Measurements from ENCODE around the gene SLC16A5. TPM values are rescaled to one million over a fixed set of nuclear protein-coding genes. Genes with fewer than 3 reads are reported as not detected.
"Not testable (repeated sequence)": the region's sequence is repeated elsewhere in the genome, so short reads cannot be mapped to it uniquely, and the experiment has no call there.

SLC16A5 gene
- total RNA-seq, 1 donor from 2014 or later: 1.2 TPM

DNA sequence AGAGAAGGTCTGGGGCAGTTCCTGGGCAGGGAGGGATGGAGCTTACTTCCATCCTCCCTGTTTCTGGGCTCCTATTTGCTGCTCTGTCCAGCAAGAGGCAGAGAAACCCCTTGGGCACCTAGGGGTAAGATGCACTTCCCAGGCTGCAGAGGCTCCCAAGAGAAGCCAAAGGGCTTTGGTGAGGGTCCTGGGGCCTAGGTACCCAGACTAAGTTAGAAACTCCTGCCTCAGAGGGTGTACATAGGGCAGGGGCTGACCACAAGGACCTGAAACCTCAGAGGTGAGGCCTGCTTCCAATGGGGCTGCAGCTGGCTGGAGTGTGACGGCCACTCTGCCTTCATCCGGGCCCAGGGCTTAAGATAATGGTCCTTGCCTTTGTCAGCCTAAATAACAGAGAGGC lies 20.4 kb downstream of the SLC16A5 start:
- DNase-seq (ENCODE audit: low spot score in 2 of 2) (no peak), FAIRE-seq (no peak)

DNA sequence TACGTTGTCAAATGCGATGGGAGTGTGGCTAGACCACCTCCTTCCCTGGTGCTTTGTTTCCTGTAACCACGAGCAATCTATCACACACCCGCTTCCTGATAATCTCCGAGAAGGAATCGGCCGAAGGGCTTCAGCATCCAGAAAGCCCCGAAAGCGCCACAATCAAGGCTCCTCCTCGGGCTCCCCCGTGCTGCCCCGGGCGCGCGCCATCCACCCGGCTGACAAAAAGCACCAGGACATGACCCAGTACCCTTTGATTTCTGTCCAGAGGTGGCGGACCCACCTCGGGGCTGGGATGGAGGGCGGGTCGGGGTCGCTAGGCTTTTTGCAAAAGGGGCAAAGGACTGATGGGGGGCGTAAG lies 21.3 kb downstream of the SLC16A5 start:
- no peak for FAIRE-seq

DNA sequence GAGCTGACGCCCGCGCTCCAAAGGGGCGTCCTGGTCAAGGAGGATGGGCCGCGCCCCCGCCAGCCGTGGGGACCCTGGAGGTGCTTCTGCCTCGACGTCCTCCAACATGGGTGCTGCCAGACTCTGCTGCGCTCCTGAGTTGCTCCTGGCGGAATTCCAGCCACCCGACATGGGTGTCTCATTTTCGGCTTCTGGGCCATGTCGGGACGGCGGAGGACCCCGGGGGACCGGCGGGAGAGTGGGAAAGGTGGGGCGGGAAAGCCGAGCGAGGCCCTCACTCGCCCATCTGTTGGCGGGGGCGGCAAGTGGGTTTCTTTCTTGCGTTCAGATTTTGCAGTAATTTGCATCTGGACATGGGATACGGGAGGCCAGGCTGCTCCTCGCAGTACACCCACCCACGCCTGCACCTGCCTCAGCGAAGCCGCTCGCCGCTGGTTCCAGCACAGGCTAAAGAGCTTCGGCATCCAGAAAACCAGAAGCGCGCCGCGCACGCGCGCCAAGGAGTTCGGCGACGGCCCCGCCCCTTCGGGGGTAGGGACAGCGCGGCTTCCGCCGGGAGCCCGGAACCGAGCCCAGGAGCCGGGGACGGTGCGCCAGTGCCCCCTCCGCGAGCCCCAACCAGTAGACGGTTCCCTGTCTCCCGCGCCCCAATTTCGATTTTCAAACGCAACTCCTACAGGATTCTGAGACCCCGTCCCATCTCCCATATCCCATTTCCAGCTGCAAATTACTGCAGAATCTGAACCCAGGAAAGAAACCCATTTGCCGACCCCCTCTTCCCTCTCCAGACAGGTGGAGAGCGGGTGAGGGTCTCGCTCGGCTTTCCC lies 21.9 kb downstream of the SLC16A5 start, which contains the start of gene ARMC7:
Gene ARMC7 (plus strand): TSS at position 563 of the 827 bp plus-strand sequence. CDS start 320 bp downstream, outside the sequence.
- peak; percentile 87 to 95 for DNase-seq (ENCODE audit: low spot score in 2 of 2)
- FAIRE-seq: no peak

More for the DNA sequence above, 21.3 kb downstream of the SLC16A5 start:
- no peak for DNase-seq (ENCODE audit: low spot score in 2 of 2)

DNA sequence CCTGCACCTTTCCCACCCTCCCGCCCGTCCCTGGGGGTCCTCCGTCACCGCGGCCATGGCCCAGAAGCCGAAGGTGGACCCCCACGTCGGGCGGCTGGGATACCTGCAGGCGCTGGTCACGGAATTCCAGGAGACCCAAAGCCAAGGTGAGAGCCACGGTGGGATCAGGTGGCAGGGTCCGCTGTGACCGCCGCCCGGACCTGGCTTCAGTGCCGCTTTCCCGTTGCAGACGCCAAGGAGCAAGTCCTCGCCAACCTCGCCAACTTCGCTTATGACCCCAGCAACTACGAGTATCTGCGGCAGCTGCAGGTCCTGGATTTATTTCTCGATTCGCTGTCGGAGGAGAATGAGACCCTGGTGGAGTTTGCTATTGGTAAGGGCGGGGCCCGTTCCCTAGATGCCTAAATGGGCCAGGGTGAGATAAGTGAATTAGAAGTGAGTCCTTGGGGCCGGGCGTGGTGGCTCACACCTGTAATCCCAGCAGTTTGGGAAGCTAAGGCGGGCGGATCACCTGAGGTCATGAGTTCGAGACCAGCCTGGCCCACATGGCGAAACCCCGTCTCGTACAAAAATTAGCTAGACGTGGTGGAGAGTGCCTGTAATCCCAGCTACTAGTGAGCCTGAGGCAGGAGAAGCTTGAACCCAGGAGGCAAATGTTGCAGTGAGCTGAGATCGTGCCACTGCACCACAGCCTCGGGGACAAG lies 22.6 kb downstream of the SLC16A5 start:
- no peak for FAIRE-seq
- DNase-seq (ENCODE audit: low spot score in 2 of 2): no peak

DNA sequence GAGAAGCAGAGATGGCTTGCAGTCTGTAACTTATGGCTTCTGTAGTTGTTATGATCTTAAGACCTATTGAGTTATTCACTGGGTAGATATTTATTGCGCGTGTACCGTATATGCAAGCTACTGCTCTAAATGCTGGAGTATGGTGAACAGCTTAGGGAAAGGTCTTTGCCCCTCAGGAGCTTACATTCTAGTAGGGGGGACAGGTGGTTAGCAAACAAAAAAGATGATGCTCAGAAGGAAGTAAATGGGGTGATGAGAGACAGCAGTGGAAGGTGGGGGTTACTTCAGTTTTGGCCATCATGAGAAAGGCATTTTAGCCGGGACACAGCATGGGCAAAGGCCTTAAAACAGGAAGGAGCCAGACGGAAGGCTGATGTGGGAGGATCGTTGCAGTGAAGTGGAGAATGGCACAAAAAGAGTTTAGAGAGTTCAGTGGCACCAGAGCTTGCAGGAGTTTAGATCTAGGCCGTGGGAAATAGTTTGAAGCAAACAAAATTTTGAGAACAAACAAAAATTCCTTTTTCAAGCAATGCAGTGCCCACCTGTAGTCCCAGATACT lies 24.1 kb downstream of the SLC16A5 start:
- no peak for DNase-seq (ENCODE audit: low spot score in 2 of 2)
- FAIRE-seq: no peak

DNA sequence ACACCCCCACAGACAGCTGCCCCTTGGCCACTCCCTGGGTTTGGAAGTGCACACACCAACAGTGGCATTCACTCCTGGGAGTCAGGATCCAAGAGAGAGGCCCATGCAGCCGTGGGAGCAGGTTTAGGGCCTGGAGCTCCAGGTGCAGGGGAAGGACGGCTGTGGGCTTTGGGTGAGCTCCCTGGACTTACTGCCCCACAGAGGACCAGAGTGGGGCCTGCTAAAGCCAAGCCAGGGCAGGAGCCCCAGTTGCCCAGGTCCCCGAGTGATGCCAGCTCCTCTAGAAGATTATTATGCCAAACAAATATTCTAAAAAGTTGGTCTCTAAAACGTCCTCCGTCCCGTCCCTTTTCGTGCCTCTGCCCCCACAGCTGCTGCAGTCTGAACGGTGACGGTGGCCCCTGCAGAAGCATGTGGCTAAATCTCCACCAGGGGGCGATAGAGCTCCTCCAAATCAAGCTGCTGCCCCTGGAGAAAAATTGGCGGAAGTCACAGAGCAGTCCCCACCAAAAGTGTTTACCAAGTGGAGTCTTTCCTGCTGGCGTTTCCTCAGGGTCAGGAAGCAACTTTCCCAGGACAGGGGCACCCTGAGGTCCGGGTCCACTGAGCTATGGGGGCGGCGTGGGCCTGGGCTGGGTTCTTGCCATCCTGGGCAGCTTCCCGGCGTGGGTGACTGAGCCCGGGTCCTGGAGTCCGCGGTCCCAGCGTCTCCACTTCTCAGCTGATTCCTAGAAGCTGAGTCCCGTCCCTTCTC lies 26.2 kb downstream of the SLC16A5 start:
- DNase-seq (ENCODE audit: low spot score in 2 of 2) (peak; percentile 67 to 81), FAIRE-seq (no peak)

DNA sequence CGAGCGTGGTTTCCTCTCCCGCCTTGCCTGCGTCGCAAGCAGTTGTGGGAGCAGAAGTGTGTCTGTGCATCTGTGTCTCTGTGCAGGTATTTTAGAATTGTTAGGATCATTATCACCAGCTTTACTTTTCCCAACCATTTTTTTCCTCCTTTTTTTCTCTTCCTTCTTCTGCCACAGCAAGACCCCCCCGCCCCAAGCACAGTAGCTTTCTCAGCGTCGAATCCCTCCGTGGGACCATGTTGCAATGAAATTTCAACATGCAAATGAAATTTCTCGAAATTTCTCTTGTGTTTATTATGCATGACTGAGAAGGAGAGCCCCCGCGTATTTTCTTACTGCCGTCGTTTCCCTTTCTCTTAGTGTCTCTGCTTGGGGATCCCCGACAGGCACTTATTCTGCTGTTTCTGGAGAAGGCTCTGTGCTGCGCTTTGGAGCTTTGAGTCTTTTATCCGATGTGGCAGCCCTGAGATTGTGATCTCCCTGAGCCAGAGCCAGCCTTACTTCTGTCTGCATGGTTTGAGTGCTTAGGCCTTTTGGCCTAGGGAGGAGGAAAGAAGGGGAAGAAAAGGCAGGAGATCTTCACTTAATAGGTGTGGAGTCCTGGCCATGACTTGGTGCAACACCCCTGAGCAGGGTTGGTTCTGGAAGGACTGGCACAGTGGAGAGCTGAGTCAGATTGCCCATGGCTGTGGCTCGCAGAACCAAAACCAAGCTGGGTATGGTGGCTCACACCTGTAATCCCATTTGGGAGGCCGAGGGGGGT lies 27.0 kb downstream of the SLC16A5 start:
- DNase-seq (ENCODE audit: low spot score in 2 of 2): no peak

DNA sequence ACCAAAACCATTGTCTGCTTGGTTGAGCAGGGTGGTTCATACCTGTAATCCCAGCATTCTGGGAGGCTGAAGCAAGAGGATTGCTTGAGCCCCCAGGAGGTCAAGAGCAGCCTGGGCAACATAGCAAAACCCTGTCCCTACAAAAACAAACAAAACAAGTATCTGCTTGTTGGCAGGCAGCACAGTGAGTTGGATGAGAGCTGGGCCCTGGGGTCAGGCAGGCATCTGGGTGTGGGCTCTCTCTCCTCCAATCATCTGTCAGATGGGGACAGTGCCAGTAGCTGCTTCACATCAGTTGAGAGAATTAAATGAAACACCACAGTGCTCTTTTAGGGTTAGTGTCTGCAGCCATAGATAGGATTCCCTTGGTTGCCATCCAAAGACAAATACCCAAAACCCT lies 27.8 kb downstream of the SLC16A5 start:
- DNase-seq (ENCODE audit: low spot score in 2 of 2): no peak
- no peak for FAIRE-seq

More for the DNA sequence above, 27.0 kb downstream of the SLC16A5 start:
- FAIRE-seq: no peak

DNA sequence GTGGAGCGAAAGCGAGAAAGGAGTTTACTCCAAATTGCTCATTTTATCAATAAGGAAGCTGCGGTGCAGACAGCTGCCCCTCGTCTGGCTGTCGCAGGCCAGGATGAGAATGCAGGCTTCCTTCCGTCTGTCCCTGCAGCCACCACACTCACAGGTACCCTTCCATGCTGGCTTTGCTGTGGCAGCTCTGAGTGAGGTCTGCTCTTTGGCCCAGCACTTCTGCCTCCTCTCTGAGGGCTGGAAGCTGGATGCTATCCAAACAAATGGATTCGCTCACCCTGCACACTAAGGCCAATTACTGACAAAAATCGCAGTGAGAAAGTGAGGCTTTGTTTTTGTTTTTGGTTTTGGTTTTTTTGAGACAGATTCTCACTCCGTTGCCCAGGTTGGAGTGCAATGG lies 29.0 kb downstream of the SLC16A5 start:
- DNase-seq (ENCODE audit: low spot score in 2 of 2): no peak
- no peak for FAIRE-seq

DNA sequence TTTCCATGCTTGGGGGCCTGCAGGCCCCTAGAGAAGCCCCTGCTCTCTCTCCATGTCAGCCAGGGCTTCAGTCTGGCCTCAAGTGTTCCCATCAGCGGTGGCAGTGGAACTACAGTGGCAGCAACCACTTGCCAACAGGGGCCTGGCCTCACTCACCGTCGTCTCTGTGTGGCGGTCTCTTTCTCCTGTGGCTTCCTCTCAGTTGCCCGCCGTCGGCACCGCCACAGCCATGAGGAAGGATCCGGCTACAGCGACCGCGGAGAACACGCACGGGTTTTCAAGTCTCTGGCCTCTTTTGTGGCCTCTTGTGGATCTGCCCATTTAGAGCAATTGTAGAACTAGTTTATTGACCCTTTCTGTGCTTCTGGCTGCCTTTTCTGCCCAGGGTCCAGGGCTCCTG lies 30.6 kb downstream of the SLC16A5 start:
- DNase-seq (ENCODE audit: low spot score in 2 of 2) (no peak), FAIRE-seq (no peak)

DNA sequence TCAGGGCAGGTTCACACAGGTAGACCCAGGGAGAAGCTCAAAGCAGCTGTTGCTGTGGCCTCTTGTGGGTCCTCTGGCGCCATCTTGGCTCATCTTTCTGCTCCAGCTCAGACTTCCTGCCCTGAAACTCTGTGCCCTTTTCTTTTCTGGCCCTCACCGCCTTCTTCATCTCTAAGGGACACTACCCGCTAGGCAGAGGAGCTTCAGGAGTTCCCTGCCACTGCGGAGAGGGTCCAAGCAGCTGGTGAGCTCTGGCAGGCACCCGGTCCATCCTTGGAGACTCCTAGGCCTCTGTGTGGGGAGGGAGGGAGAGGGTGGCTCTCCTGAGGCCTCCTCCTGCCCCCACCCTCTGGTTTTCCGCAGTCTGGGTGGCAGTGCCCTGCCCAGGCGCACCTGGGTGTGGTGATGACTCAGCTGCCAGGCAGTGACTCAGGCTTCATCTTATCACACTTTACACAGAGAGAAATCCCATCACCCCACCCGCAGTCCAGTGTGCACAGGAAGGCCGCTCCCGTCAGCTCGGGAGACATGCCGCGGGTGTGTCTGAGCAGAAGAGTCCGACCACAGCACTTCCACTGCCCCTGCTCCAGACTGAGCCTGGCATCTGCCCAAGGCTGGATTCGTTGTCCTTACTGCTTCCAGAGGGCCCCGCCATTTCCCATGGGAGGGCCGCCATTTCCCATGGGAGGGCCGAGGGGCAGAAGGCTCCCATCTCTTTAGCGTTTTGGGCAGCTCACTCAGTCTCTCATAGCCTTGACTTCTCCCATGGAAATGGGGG lies 36.5 kb downstream of the SLC16A5 start:
- no peak for FAIRE-seq

DNA sequence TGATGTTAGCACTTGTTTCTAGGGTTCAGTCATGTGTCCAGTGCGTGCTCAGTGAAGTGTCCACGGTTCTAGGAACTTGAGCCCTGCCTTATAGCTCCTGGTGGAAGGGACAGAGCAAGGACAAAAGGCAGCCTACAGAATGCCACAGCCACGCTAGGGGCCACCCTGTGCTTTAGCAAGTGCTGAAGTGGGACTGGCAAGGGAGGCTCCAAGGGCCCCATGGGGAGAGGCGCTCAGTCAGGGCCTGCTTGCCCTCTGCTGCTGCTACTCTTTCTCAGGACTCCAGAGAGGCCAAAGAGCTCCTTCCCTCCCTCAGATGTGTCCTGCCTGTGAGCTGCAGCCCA lies 37.0 kb downstream of the SLC16A5 start:
- FAIRE-seq (no peak), DNase-seq (ENCODE audit: low spot score in 2 of 2) (no peak)

More for the DNA sequence above, 36.5 kb downstream of the SLC16A5 start:
- DNase-seq (ENCODE audit: low spot score in 2 of 2): no peak

DNA sequence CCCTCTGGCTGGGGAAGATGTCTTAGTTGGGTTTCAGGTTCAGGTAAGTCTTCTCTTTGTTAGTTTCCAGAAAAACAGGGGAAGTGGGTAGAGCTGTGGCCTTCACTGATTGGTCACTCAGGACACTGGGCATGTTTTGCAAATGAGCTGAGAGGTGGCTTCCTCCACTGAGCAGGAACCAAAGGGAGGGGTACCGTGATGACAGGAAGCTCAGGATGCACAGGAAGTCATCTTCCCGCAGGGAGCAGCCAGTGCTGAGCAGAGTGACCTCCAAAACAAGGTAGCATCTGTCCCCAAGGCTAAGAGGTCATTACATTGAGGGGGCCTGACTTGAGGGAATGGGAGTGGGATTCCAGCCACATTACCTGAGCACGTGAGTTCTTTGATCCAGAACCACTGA lies 38.2 kb downstream of the SLC16A5 start:
- DNase-seq (ENCODE audit: low spot score in 2 of 2) (no peak), FAIRE-seq (no peak)

DNA sequence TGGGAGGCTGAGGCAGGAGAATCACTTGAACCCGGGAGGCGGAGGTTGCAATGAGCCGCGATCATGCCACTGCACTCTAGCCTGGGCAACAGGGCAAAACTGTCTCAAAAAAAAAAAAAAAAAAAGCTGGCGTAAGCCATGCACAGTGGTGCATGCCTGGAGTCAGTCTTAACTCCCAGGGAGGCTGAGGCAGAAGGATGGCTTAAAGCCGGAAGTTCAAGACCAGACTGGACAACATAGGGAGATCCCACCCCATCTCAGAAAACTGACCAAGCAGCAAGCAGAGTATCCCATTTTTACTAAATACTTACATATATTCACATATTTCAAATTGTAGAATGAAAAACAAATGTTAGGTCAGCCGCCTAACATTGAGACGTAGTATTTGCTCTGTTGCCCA lies 39.2 kb downstream of the SLC16A5 start:
- FAIRE-seq (no peak), DNase-seq (ENCODE audit: low spot score in 2 of 2) (no peak)

DNA sequence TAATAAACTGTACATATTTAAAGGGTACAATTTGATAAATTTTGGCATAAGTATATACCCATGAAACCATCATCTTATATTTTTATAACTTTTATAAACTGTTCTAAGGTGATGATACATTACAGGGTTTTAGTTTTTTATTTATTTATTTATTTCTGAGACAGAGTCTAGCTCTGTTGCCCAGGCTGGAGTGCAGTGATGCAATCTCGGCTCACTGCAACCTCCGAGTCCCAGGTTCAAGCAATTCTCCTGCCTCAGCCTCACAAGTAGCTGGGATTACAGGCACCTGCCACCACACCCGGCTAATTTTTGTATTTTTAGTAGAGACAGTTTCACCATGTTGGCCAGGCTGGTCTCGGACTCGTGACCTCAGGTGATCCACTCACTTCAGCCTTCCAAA lies 40.2 kb downstream of the SLC16A5 start:
- not testable (repeated sequence) for DNase-seq (ENCODE audit: low spot score in 2 of 2); FAIRE-seq

DNA sequence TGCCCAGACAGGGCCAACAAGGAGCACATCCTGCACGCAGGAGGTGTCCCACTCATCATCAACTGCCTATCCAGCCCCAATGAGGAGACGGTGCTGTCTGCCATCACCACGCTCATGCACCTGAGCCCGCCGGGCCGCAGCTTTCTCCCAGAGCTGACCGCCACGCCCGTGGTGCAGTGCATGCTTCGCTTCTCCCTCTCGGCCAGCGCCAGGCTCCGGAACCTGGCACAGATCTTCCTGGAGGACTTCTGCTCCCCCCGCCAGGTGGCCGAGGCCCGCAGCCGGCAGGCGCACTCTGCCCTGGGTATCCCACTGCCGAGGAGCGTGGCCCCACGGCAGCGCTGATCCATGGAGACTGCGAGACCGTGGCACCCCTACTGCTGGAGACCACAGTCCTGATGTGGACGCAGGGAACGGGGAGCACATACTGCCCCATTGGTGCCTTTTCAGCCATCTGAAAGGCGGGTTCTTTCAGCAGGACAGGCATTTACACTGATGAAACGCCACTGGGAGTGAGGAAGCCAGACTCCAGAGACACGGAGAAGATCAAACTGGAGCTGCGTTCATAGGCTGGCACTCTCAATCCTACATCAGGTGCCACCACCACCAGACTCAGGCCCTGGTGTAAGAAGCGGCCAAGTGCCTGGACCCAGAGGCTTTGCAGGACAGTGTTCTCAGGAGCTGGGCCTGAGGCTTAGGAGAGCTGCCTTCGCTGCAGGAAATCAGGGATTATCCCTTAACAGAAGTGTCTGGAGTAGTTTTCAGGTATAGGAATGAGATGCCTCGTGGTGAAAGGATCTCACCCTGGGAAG lies 41.1 kb downstream of the SLC16A5 start:
- no peak for FAIRE-seq
- no peak for DNase-seq (ENCODE audit: low spot score in 2 of 2)

DNA sequence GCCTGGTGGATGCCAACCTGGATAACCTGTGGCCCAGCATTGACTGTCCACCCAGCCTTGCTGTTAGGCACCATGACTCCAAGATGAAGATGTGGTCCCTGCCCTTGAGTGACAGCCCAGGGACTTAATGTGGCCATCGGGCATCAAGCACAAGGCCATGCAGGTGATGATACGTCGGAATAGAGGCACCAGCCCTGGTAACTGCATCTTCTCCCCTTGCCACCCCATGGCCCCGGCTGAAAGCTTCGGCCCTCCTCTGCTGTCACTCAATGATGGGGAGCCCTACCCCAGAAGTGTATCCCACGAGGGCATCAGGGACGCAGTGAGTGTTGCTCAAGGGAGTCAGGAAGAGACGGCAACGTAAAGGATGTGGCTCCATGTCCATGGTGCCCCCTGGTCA lies 41.8 kb downstream of the SLC16A5 start:
- FAIRE-seq (no peak), DNase-seq (ENCODE audit: low spot score in 2 of 2) (no peak)

DNA sequence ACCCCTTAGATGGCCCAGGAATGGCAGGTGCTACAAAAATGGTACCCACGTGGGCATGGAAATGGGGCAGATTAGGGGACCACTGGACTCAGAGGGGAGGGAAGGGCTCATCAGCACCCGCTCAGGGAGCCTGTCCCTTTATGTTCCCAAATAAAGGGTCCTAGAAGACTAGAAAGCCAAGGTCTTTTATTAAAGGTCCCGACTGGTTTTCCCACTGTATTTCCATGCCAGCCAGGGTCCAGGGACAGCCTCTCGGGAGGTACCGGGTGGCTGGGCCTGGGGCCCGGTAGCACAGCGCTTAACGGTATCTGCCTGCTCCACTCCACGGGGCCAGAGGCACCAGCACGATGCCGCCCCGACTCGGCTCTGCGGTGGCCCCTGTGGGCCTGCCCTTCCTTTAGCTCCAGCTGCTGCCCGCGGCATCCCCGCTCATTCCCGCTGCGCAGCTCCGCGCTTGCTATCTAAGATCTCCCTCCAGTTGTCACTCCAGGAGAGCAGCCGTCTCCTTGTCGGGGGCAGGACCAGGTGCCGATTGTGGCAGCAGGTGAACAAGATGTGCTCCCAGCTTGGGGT lies 42.4 kb downstream of the SLC16A5 start:
- FAIRE-seq: no peak

More for the DNA sequence above, 42.4 kb downstream of the SLC16A5 start:
- DNase-seq (ENCODE audit: low spot score in 2 of 2): no peak

All from frontal cortex (tissue), 4 donors.